Mucosa of stomach (tissue), 1 donor: ENCODE results near the gene BDKRB1.

Source experiments
- H3K27me3 ChIP-seq: one replicate; pipeline ENCODE4 v1.7.0; 2013; ENCODE audit warnings: mild to moderate bottlenecking, low read length; ENCODE audit not compliant: control insufficient read depth, insufficient read depth
- H3K36me3 ChIP-seq: one replicate; pipeline ENCODE4 v1.7.0; 2013; ENCODE audit warnings: low read length; ENCODE audit not compliant: control insufficient read depth, insufficient read depth
- H3K4me1 ChIP-seq: one replicate; pipeline ENCODE4 v1.7.0; 2013; ENCODE audit warnings: mild to moderate bottlenecking, low read length; ENCODE audit not compliant: control insufficient read depth, insufficient read depth
- H3K4me3 ChIP-seq: one replicate; pipeline ENCODE4 v1.7.0; 2013; ENCODE audit warnings: low read length
- H3K9ac ChIP-seq: one replicate; pipeline ENCODE4 v1.7.0; 2013; ENCODE audit warnings: mild to moderate bottlenecking, low read length, moderate library complexity
- H3K9me3 ChIP-seq: one replicate; pipeline ENCODE4 v1.7.0; 2013; ENCODE audit warnings: mild to moderate bottlenecking, low read length, moderate library complexity; ENCODE audit not compliant: control insufficient read depth
- donor health status: Pancreatic carcinoma.

BDKRB1 gene

GRCh38 chr14:96251656-96252155 is 4.3 kb upstream of the BDKRB1 start:
- H3K9me3 ChIP-seq, result no peaks in the 10 kb centered on the region
- no peak overlapping the region for H3K9ac ChIP-seq
- H3K36me3 ChIP-seq, result no peaks in the 10 kb centered on the region
- no peak overlapping the region for H3K4me3 ChIP-seq
- H3K27me3 ChIP-seq, result no peaks in the 10 kb centered on the region
- peaks cover 17% of the 10 kb centered on the region for H3K4me1 ChIP-seq

- H3K4me1 ChIP-seq, result peaks cover 17% of the 10 kb centered on the region
- H3K9me3 ChIP-seq, result no peaks in the 10 kb centered on the region
- no peak overlapping the region for H3K4me3 ChIP-seq
- H3K36me3 ChIP-seq, result no peaks in the 10 kb centered on the region
- no peak overlapping the region for H3K9ac ChIP-seq
- H3K27me3 ChIP-seq, result no peaks in the 10 kb centered on the region
These were observed 3.5 kb upstream of the BDKRB1 start for GRCh38 chr14:96252323-96252998.

GRCh38 chr14:96252999-96253539 is 2.9 kb upstream of the BDKRB1 start:
- Histone ChIP-seq H3K9me3 (no peaks in the 10 kb centered on the region), H3K36me3 (no peaks in the 10 kb centered on the region), H3K4me3 (no peak overlapping the region), H3K4me1 (peaks cover 17% of the 10 kb centered on the region), H3K9ac (no peak overlapping the region), H3K27me3 (no peaks in the 10 kb centered on the region)

GRCh38 chr14:96254687-96255086 is 1.3 kb upstream of the BDKRB1 start:
- no peaks in the 10 kb centered on the region for H3K27me3 ChIP-seq
- H3K4me1 ChIP-seq, result peaks cover 17% of the 10 kb centered on the region
- no peak overlapping the region for H3K4me3 ChIP-seq

GRCh38 chr14:96256407-96256806 is 397 bp downstream of the BDKRB1 start:
- H3K9me3 ChIP-seq, result no peaks in the 10 kb centered on the region
- H3K4me3 ChIP-seq, result no peak overlapping the region
- peaks cover 22% of the 10 kb centered on the region for H3K4me1 ChIP-seq
- H3K9ac ChIP-seq, result no peak overlapping the region
- no peaks in the 10 kb centered on the region for H3K36me3 ChIP-seq
- no peaks in the 10 kb centered on the region for H3K27me3 ChIP-seq

More at GRCh38 chr14:96254687-96255086, 1.3 kb upstream of the BDKRB1 start:
- no peaks in the 10 kb centered on the region for H3K9me3 ChIP-seq
- H3K9ac ChIP-seq, result no peak overlapping the region
- no peaks in the 10 kb centered on the region for H3K36me3 ChIP-seq

GRCh38 chr14:96257056-96257455 is 1.0 kb downstream of the BDKRB1 start:
- Histone ChIP-seq H3K36me3 (no peaks in the 10 kb centered on the region), H3K4me1 (peaks cover 18% of the 10 kb centered on the region), H3K4me3 (no peak overlapping the region), H3K9ac (no peak overlapping the region), H3K9me3 (no peaks in the 10 kb centered on the region), H3K27me3 (no peaks in the 10 kb centered on the region)

GRCh38 chr14:96257900-96258299 is 1.9 kb downstream of the BDKRB1 start:
- H3K36me3 ChIP-seq, result no peaks in the 10 kb centered on the region
- H3K9me3 ChIP-seq, result no peaks in the 10 kb centered on the region
- no peak overlapping the region for H3K9ac ChIP-seq
- peaks cover 12% of the 10 kb centered on the region for H3K4me1 ChIP-seq
- H3K4me3 ChIP-seq, result no peak overlapping the region
- no peaks in the 10 kb centered on the region for H3K27me3 ChIP-seq

GRCh38 chr14:96260341-96260821 is 4.4 kb downstream of the BDKRB1 start:
- Histone ChIP-seq H3K4me1 (peaks cover 9% of the 10 kb centered on the region), H3K9ac (no peak overlapping the region), H3K27me3 (no peaks in the 10 kb centered on the region), H3K36me3 (no peaks in the 10 kb centered on the region), H3K9me3 (no peaks in the 10 kb centered on the region), H3K4me3 (no peak overlapping the region)

GRCh38 chr14:96261053-96261452 is 5.0 kb downstream of the BDKRB1 start:
- no peaks in the 10 kb centered on the region for H3K27me3 ChIP-seq
- no peak overlapping the region for H3K4me3 ChIP-seq
- H3K36me3 ChIP-seq, result no peaks in the 10 kb centered on the region
- H3K4me1 ChIP-seq, result peaks cover 9% of the 10 kb centered on the region
- no peaks in the 10 kb centered on the region for H3K9me3 ChIP-seq
- H3K9ac ChIP-seq, result no peak overlapping the region

- Histone ChIP-seq H3K4me1 (peaks cover 9% of the 10 kb centered on the region), H3K27me3 (no peaks in the 10 kb centered on the region), H3K36me3 (no peaks in the 10 kb centered on the region), H3K4me3 (no peak overlapping the region), H3K9ac (no peak overlapping the region), H3K9me3 (no peaks in the 10 kb centered on the region)
These were observed 6.0 kb downstream of the BDKRB1 start for GRCh38 chr14:96261772-96262655.

- Histone ChIP-seq H3K27me3 (no peaks in the 10 kb centered on the region), H3K4me3 (no peak overlapping the region), H3K9ac (no peak overlapping the region), H3K9me3 (no peaks in the 10 kb centered on the region), H3K4me1 (peaks cover 15% of the 10 kb centered on the region), H3K36me3 (no peaks in the 10 kb centered on the region)
These were observed 7.6 kb downstream of the BDKRB1 start for GRCh38 chr14:96263347-96264199.
